ENCODE data around the gene U2SURP.

DNA sequence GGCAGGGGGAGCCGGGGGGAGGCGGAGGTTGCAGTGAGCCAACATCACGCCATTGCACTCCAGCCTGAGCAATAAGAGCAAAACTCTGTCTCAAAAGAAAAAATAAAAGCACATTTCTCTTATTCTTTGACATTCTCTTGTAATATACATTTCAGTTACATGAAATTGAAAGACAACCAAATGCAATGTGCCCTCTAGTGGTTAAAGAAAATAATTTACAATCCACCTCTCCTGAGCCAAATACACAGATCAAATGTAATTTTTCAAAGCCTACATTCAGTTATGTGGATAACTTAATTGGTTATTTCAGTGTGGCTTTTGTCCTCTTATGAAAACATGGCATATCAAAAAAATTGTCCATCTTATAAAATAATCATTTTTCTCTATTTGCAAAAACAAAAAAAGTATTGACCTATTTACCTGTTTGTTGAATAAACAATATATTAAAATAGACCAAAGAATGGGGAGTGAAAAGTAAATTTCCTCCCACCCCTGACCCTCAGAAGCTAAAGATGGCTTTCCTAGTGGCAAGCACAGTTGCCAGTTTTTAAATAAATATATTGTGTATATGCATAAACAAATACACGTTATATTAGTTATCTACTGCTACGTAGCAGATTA lies 14.2 kb upstream of the U2SURP start:
- TF ChIP-seq, protein P1, sequence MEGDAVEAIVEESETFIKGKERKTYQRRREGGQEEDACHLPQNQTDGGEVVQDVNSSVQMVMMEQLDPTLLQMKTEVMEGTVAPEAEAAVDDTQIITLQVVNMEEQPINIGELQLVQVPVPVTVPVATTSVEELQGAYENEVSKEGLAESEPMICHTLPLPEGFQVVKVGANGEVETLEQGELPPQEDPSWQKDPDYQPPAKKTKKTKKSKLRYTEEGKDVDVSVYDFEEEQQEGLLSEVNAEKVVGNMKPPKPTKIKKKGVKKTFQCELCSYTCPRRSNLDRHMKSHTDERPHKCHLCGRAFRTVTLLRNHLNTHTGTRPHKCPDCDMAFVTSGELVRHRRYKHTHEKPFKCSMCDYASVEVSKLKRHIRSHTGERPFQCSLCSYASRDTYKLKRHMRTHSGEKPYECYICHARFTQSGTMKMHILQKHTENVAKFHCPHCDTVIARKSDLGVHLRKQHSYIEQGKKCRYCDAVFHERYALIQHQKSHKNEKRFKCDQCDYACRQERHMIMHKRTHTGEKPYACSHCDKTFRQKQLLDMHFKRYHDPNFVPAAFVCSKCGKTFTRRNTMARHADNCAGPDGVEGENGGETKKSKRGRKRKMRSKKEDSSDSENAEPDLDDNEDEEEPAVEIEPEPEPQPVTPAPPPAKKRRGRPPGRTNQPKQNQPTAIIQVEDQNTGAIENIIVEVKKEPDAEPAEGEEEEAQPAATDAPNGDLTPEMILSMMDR (IDR thresholded peaks at IDR 0.05) = peak; percentile 12 to 78 (median 68)
- no peak for TF ChIP-seq POLR2A (IDR thresholded peaks at IDR 0.05)

Data from body of pancreas (tissue), 4 donors.